Lower leg skin (tissue), 3 donors: ENCODE results near the gene CFAP74.

Experiments
- POLR2A ChIP-seq, 2 donors: fragments of 450-650 bp; IDR thresholded peaks; one replicate each; pipeline ENCODE4 v1.6.1; 2016 to 2017; ENCODE audit warnings: antibody characterized with exemption in 2 of 2, mild to moderate bottlenecking in 1 of 2, moderate library complexity in 1 of 2
- TF ChIP-seq, protein P1 (sequence below), 3 donors: fragments of 450-650 bp; IDR thresholded peaks; one replicate each; pipeline ENCODE4 v1.5.1; 2016; ENCODE audit warnings: antibody characterized with exemption in 3 of 3, mild to moderate bottlenecking in 3 of 3, moderate library complexity in 2 of 3

DNA sequence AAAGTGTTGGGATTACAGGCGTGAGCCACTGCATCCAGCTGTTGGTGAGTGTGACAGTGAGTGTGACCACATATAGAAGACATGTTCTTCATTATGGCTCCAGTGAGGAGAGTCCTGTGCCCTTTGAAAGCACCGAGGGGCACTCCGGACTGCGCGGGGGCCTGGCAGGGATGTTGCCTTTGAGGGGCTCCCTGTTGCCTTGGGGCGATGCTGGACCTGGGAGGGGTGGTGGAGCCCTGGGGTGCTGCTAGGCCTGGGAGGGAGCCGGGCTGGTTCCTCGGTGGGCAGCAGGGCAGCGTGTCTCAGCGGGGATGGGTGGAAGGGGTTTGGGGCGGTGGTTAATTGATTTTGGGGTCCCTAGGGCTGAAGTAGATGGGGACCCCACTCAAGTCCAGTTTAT, 25.5 kb downstream of the CFAP74 start:
- TF ChIP-seq, protein P1, sequence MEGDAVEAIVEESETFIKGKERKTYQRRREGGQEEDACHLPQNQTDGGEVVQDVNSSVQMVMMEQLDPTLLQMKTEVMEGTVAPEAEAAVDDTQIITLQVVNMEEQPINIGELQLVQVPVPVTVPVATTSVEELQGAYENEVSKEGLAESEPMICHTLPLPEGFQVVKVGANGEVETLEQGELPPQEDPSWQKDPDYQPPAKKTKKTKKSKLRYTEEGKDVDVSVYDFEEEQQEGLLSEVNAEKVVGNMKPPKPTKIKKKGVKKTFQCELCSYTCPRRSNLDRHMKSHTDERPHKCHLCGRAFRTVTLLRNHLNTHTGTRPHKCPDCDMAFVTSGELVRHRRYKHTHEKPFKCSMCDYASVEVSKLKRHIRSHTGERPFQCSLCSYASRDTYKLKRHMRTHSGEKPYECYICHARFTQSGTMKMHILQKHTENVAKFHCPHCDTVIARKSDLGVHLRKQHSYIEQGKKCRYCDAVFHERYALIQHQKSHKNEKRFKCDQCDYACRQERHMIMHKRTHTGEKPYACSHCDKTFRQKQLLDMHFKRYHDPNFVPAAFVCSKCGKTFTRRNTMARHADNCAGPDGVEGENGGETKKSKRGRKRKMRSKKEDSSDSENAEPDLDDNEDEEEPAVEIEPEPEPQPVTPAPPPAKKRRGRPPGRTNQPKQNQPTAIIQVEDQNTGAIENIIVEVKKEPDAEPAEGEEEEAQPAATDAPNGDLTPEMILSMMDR (IDR thresholded peaks at IDR 0.05) = no peak
- TF ChIP-seq POLR2A (IDR thresholded peaks at IDR 0.05) = no peak
